ENCODE measurements around the gene FSTL4.
A peak's percentile ranks its signal among the peaks of the same experiment; 100 is the strongest.
"Not testable (repeated sequence)": the region's sequence is repeated elsewhere in the genome, so short reads cannot be mapped to it uniquely, and the experiment has no call there.

The FSTL4 gene

GRCh38 chr5:133552925-133553525 is 59.3 kb downstream of the FSTL4 start:
- peak; percentile 31 for DNase-seq (ENCODE audit: low read depth)

DNA sequence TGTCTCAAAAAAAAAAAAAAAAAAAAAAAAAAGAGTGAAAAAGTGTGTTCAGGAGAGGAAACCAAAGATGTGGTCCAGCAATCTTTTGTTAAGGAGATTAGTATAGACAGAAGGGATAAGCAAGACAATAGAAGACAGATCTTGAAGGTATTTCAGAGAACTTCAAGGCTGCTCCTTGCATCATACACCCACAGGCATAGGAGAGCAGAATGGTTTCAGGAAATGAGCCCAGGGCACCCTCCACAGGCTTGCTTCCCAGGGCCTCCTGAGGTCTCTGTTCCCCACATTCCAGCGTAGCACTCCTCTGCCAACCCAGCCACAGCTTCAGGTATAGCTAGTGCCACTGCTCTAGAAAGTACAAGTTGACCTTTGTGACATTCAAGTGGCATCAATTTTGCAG is 65.8 kb downstream of the FSTL4 start:
- no peak for DNase-seq (ENCODE audit: low read depth)

- no peak for DNase-seq (ENCODE audit: low read depth)
These were observed 68.0 kb downstream of the FSTL4 start for GRCh38 chr5:133544346-133544745.

- no peak for DNase-seq (ENCODE audit: low read depth)
These were observed 72.5 kb downstream of the FSTL4 start for GRCh38 chr5:133539818-133540217.

- DNase-seq (ENCODE audit: low read depth): no peak
These were observed 73.6 kb downstream of the FSTL4 start for GRCh38 chr5:133538718-133539117.

DNA sequence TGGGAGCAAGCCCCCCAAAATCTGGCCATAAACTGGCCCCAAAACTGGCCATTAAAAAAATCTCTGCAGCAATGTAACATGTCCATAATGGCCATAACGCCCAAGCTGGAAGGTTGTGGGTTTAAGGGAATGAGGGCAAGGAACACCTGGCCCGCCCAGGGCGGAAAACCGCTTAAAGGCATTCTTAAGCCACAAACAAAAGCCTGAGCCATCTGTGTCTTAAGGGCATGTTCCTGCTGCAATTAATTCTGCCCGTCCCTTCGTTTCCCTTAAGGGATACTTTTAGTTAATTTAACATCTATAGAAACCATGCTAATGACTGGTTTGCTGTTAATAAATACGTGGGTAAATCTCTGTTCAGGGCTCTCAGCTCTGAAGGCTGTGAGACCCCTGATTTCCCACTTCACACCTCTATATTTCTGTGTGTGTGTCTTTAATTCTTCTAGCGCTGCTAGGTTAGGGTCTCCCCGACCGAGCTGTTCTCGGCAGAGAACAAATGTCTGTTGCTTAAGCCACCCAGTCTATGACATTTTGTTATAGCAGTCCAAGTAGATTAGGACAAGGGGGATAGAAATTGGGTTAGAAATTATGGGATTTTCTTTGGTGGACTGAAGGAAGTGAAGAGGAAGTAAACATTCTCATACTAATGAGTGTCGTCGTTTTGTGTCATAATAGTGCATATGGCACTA is 77.0 kb downstream of the FSTL4 start:
- not testable (repeated sequence) for DNase-seq (ENCODE audit: low read depth)

- no peak for DNase-seq (ENCODE audit: low read depth)
These were observed 77.8 kb downstream of the FSTL4 start for GRCh38 chr5:133534566-133534965.

DNA sequence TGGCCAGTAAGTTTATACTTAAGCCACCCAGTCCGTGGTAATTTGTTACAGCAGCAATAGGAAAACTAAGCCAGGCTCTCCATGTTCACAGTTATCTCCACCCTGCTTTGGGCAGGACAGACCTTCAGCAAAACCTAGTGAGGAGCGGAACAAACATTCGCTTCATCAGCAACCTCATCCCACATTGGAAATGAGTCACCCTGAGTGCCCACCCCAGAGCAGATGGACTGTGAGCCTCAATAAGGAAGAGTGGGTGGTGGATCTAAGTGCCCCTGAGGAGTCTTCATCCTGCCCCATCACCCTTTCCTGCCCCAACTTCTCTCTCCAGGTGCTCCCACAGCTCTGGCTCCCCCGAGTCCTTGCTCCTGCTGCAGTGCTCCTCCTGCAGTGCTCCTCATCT is 78.8 kb downstream of the FSTL4 start:
- no peak for DNase-seq (ENCODE audit: low read depth)

- no peak for DNase-seq (ENCODE audit: low read depth)
These were observed 80.7 kb downstream of the FSTL4 start for GRCh38 chr5:133531594-133531993.

- no peak for DNase-seq (ENCODE audit: low read depth)
These were observed 81.2 kb downstream of the FSTL4 start for GRCh38 chr5:133531178-133531577.

- no peak for DNase-seq (ENCODE audit: low read depth)
These were observed 82.1 kb downstream of the FSTL4 start for GRCh38 chr5:133530270-133530669.

DNA sequence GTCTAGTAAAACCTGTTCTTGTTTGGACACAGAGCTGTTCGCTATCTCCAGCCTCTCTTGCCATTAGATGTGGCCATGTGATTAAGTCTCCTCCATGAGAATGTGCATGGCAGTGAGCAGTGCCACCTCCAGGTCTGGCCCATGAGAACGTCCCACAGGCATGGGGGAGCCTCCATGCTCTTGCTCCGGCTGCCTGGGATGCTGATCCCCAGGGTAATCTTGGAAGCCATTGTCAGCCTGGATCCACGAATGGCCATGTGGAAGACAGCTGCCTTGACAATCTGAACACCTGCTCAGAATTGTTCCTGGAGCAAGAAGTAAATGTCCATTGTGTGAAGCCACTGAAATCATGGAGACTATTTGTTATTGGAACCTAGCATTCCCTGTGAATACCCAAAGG is 83.5 kb downstream of the FSTL4 start:
- DNase-seq (ENCODE audit: low read depth): no peak

- no peak for DNase-seq (ENCODE audit: low read depth)
These were observed 85.0 kb downstream of the FSTL4 start for GRCh38 chr5:133527311-133527710.

DNA sequence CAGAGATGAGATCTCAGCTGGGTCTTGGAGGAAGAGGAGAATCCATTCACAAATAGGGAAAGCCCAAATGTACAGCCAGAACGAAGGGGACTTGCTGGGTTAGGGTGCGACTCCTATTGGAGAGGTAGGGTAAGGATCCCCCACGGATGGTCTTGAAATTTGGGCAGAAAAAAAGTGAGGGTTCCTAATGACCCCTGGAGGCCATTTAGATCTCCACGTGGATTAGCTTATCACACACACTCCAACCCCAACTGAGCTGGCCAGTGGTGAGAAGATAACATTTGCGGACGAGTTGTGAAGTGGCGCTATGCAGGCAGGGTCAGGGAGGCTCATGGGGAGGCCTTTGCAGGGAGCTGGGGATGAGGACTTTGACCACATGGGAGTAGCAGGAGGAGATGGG is 86.0 kb downstream of the FSTL4 start:
- DNase-seq (ENCODE audit: low read depth): no peak

DNA sequence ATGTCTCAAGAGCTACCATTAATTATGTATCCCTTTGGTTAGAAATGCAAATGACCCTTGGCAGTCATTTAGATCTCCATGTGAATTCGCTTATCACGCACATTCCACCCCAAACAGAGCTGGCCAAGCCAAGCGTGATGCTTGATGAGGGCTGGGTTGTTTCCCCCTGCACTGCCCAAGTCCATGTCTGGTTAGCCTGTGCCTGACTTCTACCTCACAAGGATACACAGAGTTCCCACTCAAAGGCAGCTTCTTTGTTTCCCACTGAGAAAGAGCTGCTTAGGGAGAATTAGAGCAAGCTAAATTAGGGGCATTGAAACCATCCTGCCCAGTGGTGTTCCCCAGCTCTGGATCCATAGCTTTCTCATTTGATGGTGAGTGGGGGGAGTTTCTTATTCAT is 87.2 kb downstream of the FSTL4 start:
- DNase-seq (ENCODE audit: low read depth): no peak

- no peak for DNase-seq (ENCODE audit: low read depth)
These were observed 87.7 kb downstream of the FSTL4 start for GRCh38 chr5:133524666-133525065.

DNA sequence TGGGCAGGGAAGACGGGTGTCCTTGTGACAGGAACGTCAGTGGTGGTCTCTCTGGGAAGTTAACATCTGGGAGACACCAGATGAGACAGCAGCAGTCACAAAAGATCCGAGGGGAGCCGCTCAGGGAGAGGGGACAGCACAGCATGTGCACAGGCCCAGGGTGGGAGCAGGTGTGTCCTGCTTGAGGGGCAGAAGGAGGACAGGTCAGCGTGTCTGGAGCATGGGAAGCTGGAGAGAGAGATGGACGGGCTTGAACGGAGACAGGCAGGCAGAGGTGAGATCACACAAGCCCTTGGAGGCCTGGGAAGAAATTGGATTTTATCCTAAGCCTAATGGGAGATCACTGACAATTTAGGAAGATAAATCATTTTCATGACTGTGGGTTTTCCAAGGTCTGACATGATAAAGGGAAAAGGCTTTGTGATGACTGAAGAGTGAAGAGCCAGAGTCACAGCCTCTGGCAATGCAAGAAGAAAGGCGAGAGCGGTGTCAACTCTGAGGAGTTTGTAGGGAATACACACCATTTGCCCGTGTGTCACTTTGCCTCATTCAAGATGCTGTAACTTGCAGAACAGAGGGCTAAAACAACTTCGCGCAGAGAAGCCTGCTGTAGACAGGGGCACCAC is 88.3 kb downstream of the FSTL4 start:
- no peak for DNase-seq (ENCODE audit: low read depth)

- no peak for DNase-seq (ENCODE audit: low read depth)
These were observed 89.2 kb downstream of the FSTL4 start for GRCh38 chr5:133523013-133523658.

GRCh38 chr5:133521801-133522200 is 90.5 kb downstream of the FSTL4 start:
- DNase-seq (ENCODE audit: low read depth): no peak

- no peak for DNase-seq (ENCODE audit: low read depth)
These were observed 91.2 kb downstream of the FSTL4 start for GRCh38 chr5:133520991-133521706.

DNA sequence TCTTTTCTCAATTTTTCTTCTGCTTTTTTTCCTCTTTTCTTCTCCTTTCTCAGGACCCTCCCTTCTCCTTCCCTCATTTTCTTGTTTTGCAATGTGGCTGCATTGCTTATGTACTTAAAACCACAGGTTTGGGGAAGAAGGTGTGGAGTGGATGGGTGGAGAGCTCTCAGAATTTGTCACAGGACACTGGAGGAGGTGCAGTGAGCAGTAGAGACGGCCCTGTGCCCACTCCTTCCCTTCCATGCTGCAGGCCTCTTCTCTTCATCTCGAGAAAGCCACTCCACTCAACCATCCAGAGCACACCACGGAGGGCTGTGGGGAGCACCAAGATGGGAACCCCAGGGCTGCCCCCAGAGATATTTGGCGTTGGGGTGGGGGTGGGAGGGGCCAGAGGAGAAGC is 92.3 kb downstream of the FSTL4 start:
- no peak for DNase-seq (ENCODE audit: low read depth)

GRCh38 chr5:133519191-133519590 is 93.2 kb downstream of the FSTL4 start:
- no peak for DNase-seq (ENCODE audit: low read depth)

Measured in stimulated activated CD8-positive, alpha-beta memory T cell treated with anti-CD3 and anti-CD28 coated beads, Interleukin-4, amount 100 ng/mL, for 24 hours (primary cell).